Peyer's patch (tissue), 4 donors: Measurements from ENCODE around the gene LNX2.

Experiments
- POLR2A ChIP-seq, 2 donors: fragments of 450-650 bp; IDR thresholded peaks; one replicate each; pipeline ENCODE4 v1.5.1; 2017; ENCODE audit warnings: antibody characterized with exemption in 2 of 2, mild to moderate bottlenecking in 2 of 2, moderate library complexity in 2 of 2
- TF ChIP-seq, protein P1 (sequence below), 6 experiments: fragments of 450-650 bp in 4 of 6; fragments of 200-600 bp in 2 of 6; sonication (generic) in 1 of 6; IDR thresholded peaks; one replicate each; pipeline ENCODE4 v1.5.1; 2017 to 2019; ENCODE audit warnings: antibody characterized with exemption in 6 of 6, mild to moderate bottlenecking in 3 of 6, moderate library complexity in 1 of 6

DNA sequence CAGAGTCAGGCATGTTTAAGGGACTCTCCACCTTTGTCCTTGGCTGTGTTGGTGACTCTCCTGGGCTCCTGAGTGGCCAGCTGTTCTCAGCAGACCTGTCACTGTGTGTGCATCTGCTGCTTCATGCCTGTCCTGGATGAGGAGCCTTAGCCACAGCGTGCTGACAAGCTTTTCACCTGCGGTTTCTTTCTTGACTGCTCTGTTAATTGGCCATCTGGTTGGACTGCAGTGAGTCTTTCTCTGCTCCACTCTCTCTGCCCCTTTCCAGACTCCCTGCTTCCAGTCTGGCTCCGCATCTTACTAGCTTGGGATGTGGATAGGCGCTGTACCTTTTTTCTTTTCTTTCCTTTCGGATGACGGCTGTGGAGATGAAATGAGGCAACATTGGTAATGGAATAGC is 40.2 kb upstream of the LNX2 start:
- TF ChIP-seq, protein P1, sequence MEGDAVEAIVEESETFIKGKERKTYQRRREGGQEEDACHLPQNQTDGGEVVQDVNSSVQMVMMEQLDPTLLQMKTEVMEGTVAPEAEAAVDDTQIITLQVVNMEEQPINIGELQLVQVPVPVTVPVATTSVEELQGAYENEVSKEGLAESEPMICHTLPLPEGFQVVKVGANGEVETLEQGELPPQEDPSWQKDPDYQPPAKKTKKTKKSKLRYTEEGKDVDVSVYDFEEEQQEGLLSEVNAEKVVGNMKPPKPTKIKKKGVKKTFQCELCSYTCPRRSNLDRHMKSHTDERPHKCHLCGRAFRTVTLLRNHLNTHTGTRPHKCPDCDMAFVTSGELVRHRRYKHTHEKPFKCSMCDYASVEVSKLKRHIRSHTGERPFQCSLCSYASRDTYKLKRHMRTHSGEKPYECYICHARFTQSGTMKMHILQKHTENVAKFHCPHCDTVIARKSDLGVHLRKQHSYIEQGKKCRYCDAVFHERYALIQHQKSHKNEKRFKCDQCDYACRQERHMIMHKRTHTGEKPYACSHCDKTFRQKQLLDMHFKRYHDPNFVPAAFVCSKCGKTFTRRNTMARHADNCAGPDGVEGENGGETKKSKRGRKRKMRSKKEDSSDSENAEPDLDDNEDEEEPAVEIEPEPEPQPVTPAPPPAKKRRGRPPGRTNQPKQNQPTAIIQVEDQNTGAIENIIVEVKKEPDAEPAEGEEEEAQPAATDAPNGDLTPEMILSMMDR (IDR thresholded peaks at IDR 0.05), result no peak
- no peak for TF ChIP-seq POLR2A (IDR thresholded peaks at IDR 0.05)
